GM18517 (cell line): ENCODE measurements around the gene BDH1.

ENCODE experiments used
- ATAC-seq: cut with Tn5 transposase; IDR thresholded peaks from one replicate; pipeline ENCODE4 v1.9.1; 2021; ENCODE audit warnings: mild to moderate bottlenecking, moderate library complexity; ENCODE audit not compliant: unreplicated experiment

BDH1 gene

DNA sequence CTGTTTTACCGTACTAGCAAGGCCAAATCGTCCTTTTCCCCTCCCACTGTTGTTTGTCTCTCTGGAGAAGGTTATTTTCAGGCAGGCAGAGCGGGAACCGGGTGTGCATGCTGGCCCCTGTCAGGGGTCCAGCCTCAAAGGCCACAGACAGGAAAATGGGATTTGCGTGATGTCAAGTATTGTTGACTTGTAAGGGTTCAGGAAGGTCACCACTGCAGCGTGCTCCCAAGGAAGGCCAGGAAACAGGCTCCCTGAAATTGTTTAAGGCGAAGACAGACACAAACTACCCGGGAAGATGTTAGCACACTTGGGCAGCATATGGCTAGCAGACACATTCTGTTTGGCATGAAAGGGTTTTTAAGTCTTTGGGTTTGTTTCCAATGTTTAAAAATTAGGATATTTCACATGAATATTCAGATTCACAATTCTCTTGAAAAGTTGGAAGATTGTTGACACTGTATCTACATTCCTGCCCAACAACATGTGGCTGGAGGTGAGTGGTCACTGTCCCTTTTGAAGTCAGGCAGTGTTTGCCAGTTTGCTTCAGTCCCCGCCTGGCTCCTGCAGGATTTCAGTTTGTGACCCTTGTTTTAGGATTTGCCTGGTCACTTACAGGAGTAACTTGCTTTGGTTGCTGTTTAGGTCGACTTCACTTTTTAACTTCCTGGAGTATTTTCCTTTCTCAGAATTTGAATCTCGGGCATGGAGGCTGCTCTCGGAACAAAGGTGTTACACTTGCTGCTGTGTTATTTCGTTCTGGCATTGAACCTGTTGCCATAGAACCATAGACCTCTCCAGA is 90.4 kb downstream of the BDH1 start:
- ATAC-seq, result no peak

DNA sequence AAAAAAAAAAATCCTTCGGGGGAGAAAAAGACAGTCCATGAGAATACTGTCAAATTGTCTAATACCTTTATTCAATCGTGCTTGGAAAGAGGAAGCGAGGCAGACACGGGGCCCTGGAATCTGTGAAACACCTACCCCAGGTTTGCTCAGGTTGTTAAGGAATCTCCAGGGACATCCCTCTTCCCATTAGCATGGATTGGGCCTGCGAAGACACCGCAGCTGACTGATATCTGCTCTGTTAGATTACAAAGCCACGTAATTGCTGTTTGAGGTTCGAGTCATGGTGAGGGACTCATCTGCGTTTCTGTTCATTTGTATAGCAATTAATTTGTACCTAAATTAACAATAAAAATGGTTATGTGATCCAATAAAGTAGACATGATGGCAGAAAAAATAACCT is 91.0 kb downstream of the BDH1 start:
- ATAC-seq, result no peak

- ATAC-seq, result no peak
Measured at GRCh38 chr3:197463279-197463678, 92.5 kb downstream of the BDH1 start.

DNA sequence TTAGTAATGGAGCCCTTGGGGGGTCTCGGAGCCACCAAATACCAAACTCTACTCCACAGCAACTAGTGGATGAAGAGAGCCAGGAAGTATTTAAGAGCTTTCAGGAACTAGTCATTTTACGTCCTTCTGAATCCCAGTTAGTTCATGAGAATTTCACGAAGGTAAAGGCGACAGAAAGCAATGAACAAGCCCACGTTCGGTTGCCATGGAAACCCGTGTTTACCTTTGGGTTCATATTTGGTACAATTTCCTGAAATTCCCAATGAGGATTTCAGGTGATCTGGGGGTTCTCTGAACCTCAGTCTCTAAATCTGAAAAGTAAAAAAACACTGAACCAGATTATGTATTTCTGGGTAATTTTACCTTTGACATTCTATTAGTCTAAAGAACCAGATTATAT is 93.0 kb downstream of the BDH1 start:
- no peak for ATAC-seq

- no peak for ATAC-seq
Measured at GRCh38 chr3:197460639-197461038, 95.1 kb downstream of the BDH1 start.

GRCh38 chr3:197460002-197460401 is 95.8 kb downstream of the BDH1 start:
- no peak for ATAC-seq
